IMR-90 (cell line): ENCODE data around the gene LDHA. TPM values are rescaled to one million over a fixed set of nuclear protein-coding genes. Genes with fewer than 3 reads are reported as not detected.

Experiments used
- ATAC-seq: fragments of 200-7000 bp; cut with Tn5 transposase; 2 replicates; pipeline ENCODE4 v1.9.1; 2020; ENCODE audit warnings: low read depth, mild to moderate bottlenecking, moderate library complexity
- BruUV-seq: library from RNA; stranded (reverse); fragments of 400-500 nt; replicated peaks from 2 replicates; lab custom pipeline; 2021; lab: Mats Ljungman, UMichigan
- CTCF ChIA-PET: fragments of 300-600 bp; formaldehyde crosslinking; extraction: SDS; loops from one replicate; lab custom pipeline; 2021; ENCODE audit warnings: antibody characterized with exemption; lab: Yijun Ruan, JAX
- POLR2A ChIA-PET: fragments of 300-600 bp; sonication (Branson Sonifier 250); formaldehyde crosslinking; loops from one replicate; lab custom pipeline; 2022; ENCODE audit warnings: antibody characterized with exemption; ENCODE audit not compliant: unreplicated experiment; lab: Charles Lee
- DNase-seq: peaks from one replicate; pipeline ENCODE4 v3.0.0; 2013
- H2AFZ ChIP-seq: replicated peaks from 2 replicates; pipeline ENCODE3; 2013; ENCODE audit warnings: low read length, mild to moderate bottlenecking; ENCODE audit not compliant: poor library complexity
- H2AK5ac ChIP-seq: 2 replicates; pipeline ENCODE4 v1.6.1; 2013; ENCODE audit warnings: low read depth, low read length, inconsistent platforms
- H2AK9ac ChIP-seq: replicated peaks from 2 replicates; pipeline ENCODE3; 2013; ENCODE audit warnings: mild to moderate bottlenecking, low read depth, low read length, moderate library complexity; ENCODE audit not compliant: poor library complexity
- H2BK120ac ChIP-seq: 2 replicates; pipeline ENCODE4 v1.6.1; 2013; ENCODE audit warnings: low read depth, low read length, inconsistent platforms
- H2BK15ac ChIP-seq: 3 replicates; pipeline ENCODE4 v1.6.1; 2013; ENCODE audit warnings: low read depth, low read length, inconsistent platforms
- H2BK20ac ChIP-seq: 2 replicates; pipeline ENCODE4 v1.6.1; 2013; ENCODE audit warnings: low read depth, mild to moderate bottlenecking, inconsistent platforms, low read length, moderate library complexity
- H2BK5ac ChIP-seq: 2 replicates; pipeline ENCODE4 v1.6.1; 2013; ENCODE audit warnings: mild to moderate bottlenecking, low read depth, low read length, inconsistent platforms; ENCODE audit not compliant: poor library complexity, severe bottlenecking
- H3K14ac ChIP-seq: replicated peaks from 2 replicates; pipeline ENCODE4 v1.6.1; 2013; ENCODE audit warnings: low read depth, low read length, inconsistent platforms
- H3K18ac ChIP-seq: 2 replicates; pipeline ENCODE4 v1.6.1; 2013; ENCODE audit warnings: low read depth, low read length, control low read depth
- H3K23ac ChIP-seq: 2 replicates; pipeline ENCODE4 v1.6.1; 2013; ENCODE audit warnings: low read depth, low read length, inconsistent platforms
- H3K27ac ChIP-seq: 2 replicates; pipeline ENCODE4 v1.5.1; 2013; ENCODE audit warnings: mild to moderate bottlenecking, control low read depth, low read length; ENCODE audit not compliant: insufficient read depth
- H3K27me3 ChIP-seq: 2 replicates; pipeline ENCODE4 v1.6.1; 2013; ENCODE audit warnings: low read length; ENCODE audit not compliant: control insufficient read depth, insufficient read depth
- H3K36me3 ChIP-seq: 2 replicates; pipeline ENCODE4 v1.6.1; 2013; ENCODE audit warnings: low read length, mixed read lengths; ENCODE audit not compliant: control insufficient read depth, insufficient read depth
- H3K4ac ChIP-seq: 2 replicates; pipeline ENCODE4 v1.6.1; 2013; ENCODE audit warnings: low read depth, low read length, inconsistent platforms
- H3K4me1 ChIP-seq: 2 replicates; pipeline ENCODE4 v1.6.1; 2013; ENCODE audit warnings: low read length, mixed read lengths; ENCODE audit not compliant: control insufficient read depth, insufficient read depth
- H3K4me2 ChIP-seq: 2 replicates; pipeline ENCODE4 v1.6.1; 2013; ENCODE audit warnings: low read depth, mild to moderate bottlenecking, control low read depth, low read length, moderate library complexity
- H3K4me3 ChIP-seq: 2 replicates; pipeline ENCODE4 v1.5.1; 2013; ENCODE audit warnings: low read depth, mild to moderate bottlenecking, control low read depth, low read length, moderate library complexity; ENCODE audit not compliant: insufficient read depth
- H3K56ac ChIP-seq: 2 replicates; pipeline ENCODE4 v1.6.1; 2013; ENCODE audit warnings: low read length, inconsistent platforms; ENCODE audit not compliant: insufficient read depth; ENCODE audit errors: extremely low read depth
- H3K79me1 ChIP-seq, 2 experiments: 2 replicates each; pipeline ENCODE4 v1.6.1; 2013; ENCODE audit warnings: low read length in 2 of 2, inconsistent platforms in 1 of 2, low read depth in 1 of 2
- H3K9ac ChIP-seq: 2 replicates; pipeline ENCODE4 v1.6.1; 2013; ENCODE audit warnings: low read depth, low read length, control low read depth
- H3K9me1 ChIP-seq: 2 replicates; pipeline ENCODE4 v1.6.1; 2013; ENCODE audit warnings: low read length, inconsistent platforms; ENCODE audit not compliant: insufficient read depth
- H3K9me3 ChIP-seq: 2 replicates; pipeline ENCODE4 v1.6.1; 2013; ENCODE audit warnings: low read length; ENCODE audit not compliant: control insufficient read depth, insufficient read depth
- H4K20me1 ChIP-seq: 2 replicates; pipeline ENCODE4 v1.6.1; 2013; ENCODE audit warnings: low read length, inconsistent platforms; ENCODE audit not compliant: insufficient read depth
- H4K5ac ChIP-seq: 2 replicates; pipeline ENCODE4 v1.6.1; 2013; ENCODE audit warnings: mild to moderate bottlenecking, low read depth, low read length, control low read depth
- H4K8ac ChIP-seq, 2 experiments: 2 replicates each; pipeline ENCODE4 v1.6.1; 2013; ENCODE audit warnings: low read depth in 2 of 2, low read length in 2 of 2, control low read depth in 1 of 2, inconsistent platforms in 1 of 2
- H4K91ac ChIP-seq: 2 replicates; pipeline ENCODE4 v1.6.1; 2013; ENCODE audit warnings: low read depth, low read length, inconsistent platforms; ENCODE audit not compliant: insufficient read depth
- BHLHE40 ChIP-seq: fragments of 150-350 bp; IDR thresholded peaks from 2 replicates; pipeline ENCODE4 v1.6.1; 2016; ENCODE audit warnings: mild to moderate bottlenecking, low read depth, low read length
- CEBPB ChIP-seq: IDR thresholded peaks from 2 replicates; pipeline ENCODE4 v1.6.1; 2012; ENCODE audit warnings: low read depth, low read length, improper control_type of control experiment
- CHD1 ChIP-seq: IDR thresholded peaks from 2 replicates; pipeline ENCODE4 v1.6.1; 2012; ENCODE audit warnings: low read depth, low read length, improper control_type of control experiment
- ELK1 ChIP-seq: fragments of 150-350 bp; IDR thresholded peaks from 2 replicates; pipeline ENCODE4 v1.6.1; 2016; ENCODE audit warnings: low read depth, mild to moderate bottlenecking, low read length, moderate library complexity, borderline replicate concordance
- FOS ChIP-seq: fragments of 150-350 bp; IDR thresholded peaks from 2 replicates; pipeline ENCODE4 v1.6.1; 2016; ENCODE audit warnings: low read depth, low read length
- MAFK ChIP-seq: IDR thresholded peaks from 2 replicates; pipeline ENCODE4 v1.6.1; 2012; ENCODE audit warnings: low read depth, low read length, improper control_type of control experiment
- MAZ ChIP-seq: IDR thresholded peaks from 2 replicates; pipeline ENCODE4 v1.6.1; 2012; ENCODE audit warnings: low read depth, mild to moderate bottlenecking, low read length, improper control_type of control experiment, moderate library complexity, borderline replicate concordance
- MXI1 ChIP-seq: IDR thresholded peaks from 2 replicates; pipeline ENCODE4 v1.6.1; 2012; ENCODE audit warnings: low read depth, mild to moderate bottlenecking, low read length, moderate library complexity, borderline replicate concordance
- NFE2L2 ChIP-seq: fragments of 150-350 bp; IDR thresholded peaks from 2 replicates; pipeline ENCODE4 v1.6.1; 2016; ENCODE audit warnings: low read depth, mild to moderate bottlenecking, low read length
- POLR2A ChIP-seq: IDR thresholded peaks from 2 replicates; pipeline ENCODE4 v1.6.1; 2012; ENCODE audit warnings: mild to moderate bottlenecking, low read depth, low read length
- RAD21 ChIP-seq: IDR thresholded peaks from 2 replicates; pipeline ENCODE4 v1.6.1; 2012; ENCODE audit warnings: low read length, improper control_type of control experiment
- RCOR1 ChIP-seq: IDR thresholded peaks from 2 replicates; pipeline ENCODE4 v1.6.1; 2012; ENCODE audit warnings: mild to moderate bottlenecking, low read length, improper control_type of control experiment; ENCODE audit not compliant: insufficient replicate concordance
- RFX5 ChIP-seq: IDR thresholded peaks from 2 replicates; pipeline ENCODE4 v1.8.0; 2012; ENCODE audit warnings: low read depth, mild to moderate bottlenecking, low read length, moderate library complexity
- SMC3 ChIP-seq: fragments of 150-350 bp; IDR thresholded peaks from 2 replicates; pipeline ENCODE4 v1.6.1; 2016; ENCODE audit warnings: low read depth, mild to moderate bottlenecking, antibody characterized with exemption, low read length, moderate library complexity
- USF2 ChIP-seq: fragments of 150-350 bp; IDR thresholded peaks from 2 replicates; pipeline ENCODE4 v1.6.1; 2017; ENCODE audit warnings: mild to moderate bottlenecking, antibody characterized with exemption, low read length, low read depth
- WGBS, 2 experiments: methylation state at CpG; one replicate each; pipeline versions ENCODE4 v1.1.5 to v1.1.7; 2013; ENCODE audit warnings: missing lambda C conversion rate in 2 of 2; ENCODE audit not compliant: insufficient read length in 1 of 2; ENCODE audit errors: extremely low coverage in 2 of 2; 5-methylcytosine and 5-hydroxymethylcytosine counted together
- dilution Hi-C: fragments of 300-500 bp; cut with HindIII; formaldehyde crosslinking; loops from one replicate; pipeline ENCODE4 v1.14.3; 2018; ENCODE audit warnings: low sequenced_read_pairs; ENCODE audit not compliant: unreplicated experiment
- in situ Hi-C: fragments of 300-500 bp; cut with MboI; formaldehyde crosslinking; loops from 3 replicates; pipeline ENCODE4 v1.14.3; 2019; ENCODE audit warnings: low sequenced_read_pairs, inconsistent platforms, mixed read lengths
- intact Hi-C: fragments of 100-400 bp; cut with micrococcal nuclease; formaldehyde crosslinking; loops from 2 replicates; pipeline ENCODE4 v1.10.0; 2022
- polyA plus RNA-seq, 3 experiments: library from polyadenylated mRNA; depleted of rRNA; stranded (reverse); fragments of >200 nt; gene quantifications; 2 replicates each; pipeline ENCODE4 v1.2.3, GENCODE V29; 2012; ENCODE audit warnings: low replicate concordance in 1 of 3
- total RNA-seq: library from RNA; depleted of rRNA; stranded (reverse); fragments of >200 nt; gene quantifications from 2 replicates; pipeline ENCODE4 v1.2.3, GENCODE V29; 2012

LDHA gene
- total and polyA plus RNA-seq, 2 of the 4 experiments (the other 2 are of a cell fraction), result 1,735 to 1,813 TPM

- no TSS peak for BruUV-seq
- no peak overlapping the region for H3K4me3 ChIP-seq
- H3K14ac ChIP-seq, result 0 out of 2 replicates have a peak overlapping the region, but pooled peaks have one; percentile 34
- peak overlapping the region; percentile 13; the same call in 1 of the 2 replicates for H3K18ac ChIP-seq
- dilution Hi-C loops, result no loop called here
- H4K91ac ChIP-seq, result no peak overlapping the region
- no peak overlapping the region; the same call in 1 of the 2 replicates for H3K9ac ChIP-seq
- H4K5ac ChIP-seq, result no peak overlapping the region
- no peak overlapping the region for H2AK5ac ChIP-seq
- no peak overlapping the region for H2AK9ac ChIP-seq
- peak overlapping the region; percentile 26; the same call in 1 of the 2 replicates for H3K4ac ChIP-seq
- H2BK20ac ChIP-seq, result no peak overlapping the region
- H3K4me2 ChIP-seq, result peak overlapping the region; percentile 59; the same call in 1 of the 2 replicates
- no peaks in the 10 kb centered on the region for H3K9me3 ChIP-seq
- intact Hi-C loops, result loop anchor here (5.0 to 10.0 kb wide), 2 partner anchors 50 to 157 kb away; no protein-coding TSS in a partner anchor
- no peaks in the 10 kb centered on the region for H3K9me1 ChIP-seq
- H2AFZ ChIP-seq, result no peak overlapping the region
- H3K4me1 ChIP-seq, result no peaks in the 10 kb centered on the region; the same call in 1 of the 2 replicates
- peak overlapping the region; percentile 33; the same call in 1 of the 2 replicates for H3K23ac ChIP-seq
- ATAC-seq, result peak; percentile 96
- peak overlapping the region; percentile 29; the same call in 1 of the 2 replicates for H3K27ac ChIP-seq
- peaks cover 3 to 4% of the 10 kb centered on the region in 2 experiments; a peak in 3 of 4 replicates for H3K79me1 ChIP-seq
- no peak overlapping the region; the same call in 1 of the 2 replicates for H2BK120ac ChIP-seq
- CTCF ChIA-PET, result interaction anchor here (0.6 kb wide), 1 partner anchor 153 kb away, joined by 3 read pairs; no protein-coding TSS in a partner anchor
- no peak overlapping the region for H2BK15ac ChIP-seq
- H4K8ac ChIP-seq, result peak overlapping the region in 1 of 2 experiments; percentile 2; a peak in 2 of 4 replicates
- H4K20me1 ChIP-seq, result no peaks in the 10 kb centered on the region; the same call in 1 of the 2 replicates
- in situ Hi-C loops, result no loop called here
- WGBS, 2 experiments, result no CpG with 5 or more reads among the region's 5 CpGs
- H3K27me3 ChIP-seq, result no peaks in the 10 kb centered on the region
- peak; percentile 92 for DNase-seq
- no peak overlapping the region for H3K56ac ChIP-seq
- POLR2A ChIA-PET, result no interaction called here
- H3K36me3 ChIP-seq, result peaks cover 30% of the 10 kb centered on the region
- H2BK5ac ChIP-seq, result peak overlapping the region; percentile 73
- TF ChIP-seq RAD21, result no peak
- TF ChIP-seq RCOR1, result no peak
- no peak for TF ChIP-seq NFE2L2
- no peak for TF ChIP-seq MAFK
- no peak for TF ChIP-seq POLR2A
- peak; percentile 14; the same call in 1 of the 2 replicates for TF ChIP-seq CEBPB
- no peak for TF ChIP-seq SMC3
- no peak for TF ChIP-seq MXI1
- no peak for TF ChIP-seq CHD1
- peak; percentile 45; the same call in 1 of the 2 replicates for TF ChIP-seq FOS
- no peak for TF ChIP-seq ELK1
- TF ChIP-seq RFX5, result no peak
- no peak for TF ChIP-seq MAZ
- TF ChIP-seq USF2, result no peak
- TF ChIP-seq BHLHE40, result no peak
These were observed 46.8 kb upstream of the LDHA start for GRCh38 chr11:18347471-18348125.
